Thoracic aorta (tissue), 2 donors: ENCODE data around the gene EXPH5. TPM values are rescaled to one million over a fixed set of nuclear protein-coding genes. Genes with fewer than 3 reads are reported as not detected.

Experiments used
- total RNA-seq, 2 donors: library from RNA; depleted of rRNA; stranded (reverse); fragments of >200 nt; gene quantifications; one replicate each; pipeline versions ENCODE4 v1.1.0 to v1.2.3, GENCODE V29; 2016

EXPH5 gene
- total RNA-seq, 2 donors from 2014 or later: 1.9 to 3.2 TPM

Other genes with a start within 250 kb of the EXPH5 start
- not detected for gene C11orf65, start 126.2 kb downstream of the EXPH5 start, total RNA-seq
- 10 to 100 TPM; 36.1 to 60.1 TPM for gene POGLUT3, start 95.4 kb downstream of the EXPH5 start, total RNA-seq
- gene DDX10, start 71.3 kb upstream of the EXPH5 start, total RNA-seq: 10 to 100 TPM in 1 of 2 donors, 1 to 10 TPM in 1; 8.0 to 28.2 TPM